OCI-LY1 (cell line): Measurements from ENCODE around the gene RNF167.

Source experiments
- CTCF ChIP-seq: fragments of 200-600 bp; sonication (generic), shearing (Covaris generic); IDR thresholded peaks from 2 replicates; pipeline ENCODE4 v1.5.1; 2017; ENCODE audit warnings: mild to moderate bottlenecking, antibody characterized with exemption, low read length, moderate library complexity, mixed read lengths
- EZH2 ChIP-seq: fragments of 200-600 bp; sonication (generic), shearing (Covaris generic); IDR thresholded peaks from 2 replicates; pipeline ENCODE4 v1.8.0; 2017; ENCODE audit warnings: borderline replicate concordance, mixed run types, mild to moderate bottlenecking, antibody characterized with exemption, low read length, moderate library complexity, mixed read lengths

GRCh38 chr17:4898927-4899326 lies 41.1 kb upstream of the RNF167 start:
- TF ChIP-seq CTCF (no peak), EZH2 (no peak)
